ENCODE results near the gene GNRH2. TPM values are rescaled to one million over a fixed set of nuclear protein-coding genes. Genes with fewer than 3 reads are reported as not detected.
"Not testable (repeated sequence)": the region's sequence is repeated elsewhere in the genome, so short reads cannot be mapped to it uniquely, and the experiment has no call there.

Gene GNRH2
- total RNA-seq, 1 donor from 2014 or later: 0.37 TPM

GRCh38 chr20:3013771-3014170, 29.7 kb upstream of the GNRH2 start:
- no peak overlapping the region for H3K27ac ChIP-seq
- no peak overlapping the region for H2AFZ ChIP-seq (replicated peaks)
- no peak overlapping the region for H3K4me3 ChIP-seq
- Mint-ChIP-seq H3K36me3 (peaks cover 42% of the 10 kb centered on the region), H3K27ac (no peak overlapping the region), H3K4me3 (no peak overlapping the region), H3K27me3 (ENCODE audit: insufficient read depth, low read depth) (peaks cover 3% of the 10 kb centered on the region), H3K9me3 (peaks cover 5% of the 10 kb centered on the region), H3K4me1 (peaks cover 7% of the 10 kb centered on the region)
- H3K36me3 ChIP-seq: peaks cover 16% of the 10 kb centered on the region
- H3K4me1 ChIP-seq: no peaks in the 10 kb centered on the region
- no peak for TF ChIP-seq EZH2 (IDR thresholded peaks at IDR 0.05)
- TF ChIP-seq, protein P1, sequence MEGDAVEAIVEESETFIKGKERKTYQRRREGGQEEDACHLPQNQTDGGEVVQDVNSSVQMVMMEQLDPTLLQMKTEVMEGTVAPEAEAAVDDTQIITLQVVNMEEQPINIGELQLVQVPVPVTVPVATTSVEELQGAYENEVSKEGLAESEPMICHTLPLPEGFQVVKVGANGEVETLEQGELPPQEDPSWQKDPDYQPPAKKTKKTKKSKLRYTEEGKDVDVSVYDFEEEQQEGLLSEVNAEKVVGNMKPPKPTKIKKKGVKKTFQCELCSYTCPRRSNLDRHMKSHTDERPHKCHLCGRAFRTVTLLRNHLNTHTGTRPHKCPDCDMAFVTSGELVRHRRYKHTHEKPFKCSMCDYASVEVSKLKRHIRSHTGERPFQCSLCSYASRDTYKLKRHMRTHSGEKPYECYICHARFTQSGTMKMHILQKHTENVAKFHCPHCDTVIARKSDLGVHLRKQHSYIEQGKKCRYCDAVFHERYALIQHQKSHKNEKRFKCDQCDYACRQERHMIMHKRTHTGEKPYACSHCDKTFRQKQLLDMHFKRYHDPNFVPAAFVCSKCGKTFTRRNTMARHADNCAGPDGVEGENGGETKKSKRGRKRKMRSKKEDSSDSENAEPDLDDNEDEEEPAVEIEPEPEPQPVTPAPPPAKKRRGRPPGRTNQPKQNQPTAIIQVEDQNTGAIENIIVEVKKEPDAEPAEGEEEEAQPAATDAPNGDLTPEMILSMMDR (IDR thresholded peaks at IDR 0.05): no peak
- TF ChIP-seq EZH2phosphoT487 (IDR thresholded peaks at IDR 0.05): no peak
- H4K20me1 ChIP-seq (ENCODE audit: low read depth): no peaks in the 10 kb centered on the region
- no peaks in the 10 kb centered on the region for H3K79me2 ChIP-seq (ENCODE audit: low read depth)
- no peak for DNase-seq (ENCODE audit: low spot score)
- H3K9ac ChIP-seq: no peak overlapping the region
- no peaks in the 10 kb centered on the region for H3K9me3 ChIP-seq (ENCODE audit: low read depth)
- no peak overlapping the region for H3K4me2 ChIP-seq
- H3K27me3 ChIP-seq: no peaks in the 10 kb centered on the region
- H3F3A ChIP-seq (ENCODE audit: low read depth): no peaks in the 10 kb centered on the region

DNA sequence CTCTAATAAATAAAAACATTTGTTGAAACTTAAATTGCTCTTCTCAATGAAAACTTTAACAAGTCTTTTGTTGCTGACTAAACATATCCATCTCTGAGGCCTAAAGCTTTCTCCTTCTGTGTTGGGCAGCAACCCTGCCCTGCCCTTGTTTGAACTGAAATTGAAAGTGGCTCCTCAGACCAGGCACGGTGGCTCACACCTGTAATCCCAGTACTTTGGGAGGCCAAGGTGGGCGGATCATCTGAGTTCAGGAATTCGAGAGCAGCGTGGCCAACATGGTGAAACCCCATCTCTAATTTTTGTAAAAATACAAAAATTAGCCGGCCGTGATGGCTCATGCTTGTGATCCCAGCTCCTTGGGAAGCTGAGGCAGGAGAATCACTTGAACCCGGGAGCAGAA, 29.2 kb upstream of the GNRH2 start:
- H3K4me3 ChIP-seq: no peak overlapping the region
- no peaks in the 10 kb centered on the region for H3K4me1 ChIP-seq
- H3K9me3 ChIP-seq (ENCODE audit: low read depth): no peaks in the 10 kb centered on the region
- H3K4me1 Mint-ChIP-seq: peaks cover 7% of the 10 kb centered on the region
- TF ChIP-seq EZH2 (IDR thresholded peaks at IDR 0.05) (no peak), EZH2phosphoT487 (IDR thresholded peaks at IDR 0.05) (no peak)
- TF ChIP-seq, protein P1 (IDR thresholded peaks at IDR 0.05): no peak
- H3K27me3 ChIP-seq: no peaks in the 10 kb centered on the region
- H3K36me3 Mint-ChIP-seq: peaks cover 39% of the 10 kb centered on the region
- H4K20me1 ChIP-seq (ENCODE audit: low read depth): no peaks in the 10 kb centered on the region
- H3K4me2 ChIP-seq: no peak overlapping the region
- no peaks in the 10 kb centered on the region for H3K79me2 ChIP-seq (ENCODE audit: low read depth)
- H3K9ac ChIP-seq: no peak overlapping the region
- DNase-seq (ENCODE audit: low spot score): no peak
- peaks cover 5% of the 10 kb centered on the region for H3K9me3 Mint-ChIP-seq
- H3K36me3 ChIP-seq: peaks cover 16% of the 10 kb centered on the region
- H3K27ac Mint-ChIP-seq: no peak overlapping the region
- H3K27ac ChIP-seq: no peak overlapping the region
- H3K27me3 Mint-ChIP-seq (ENCODE audit: insufficient read depth, low read depth): peaks cover 3% of the 10 kb centered on the region
- no peaks in the 10 kb centered on the region for H3F3A ChIP-seq (ENCODE audit: low read depth)
- H3K4me3 Mint-ChIP-seq: no peak overlapping the region
- H2AFZ ChIP-seq (replicated peaks): no peak overlapping the region

DNA sequence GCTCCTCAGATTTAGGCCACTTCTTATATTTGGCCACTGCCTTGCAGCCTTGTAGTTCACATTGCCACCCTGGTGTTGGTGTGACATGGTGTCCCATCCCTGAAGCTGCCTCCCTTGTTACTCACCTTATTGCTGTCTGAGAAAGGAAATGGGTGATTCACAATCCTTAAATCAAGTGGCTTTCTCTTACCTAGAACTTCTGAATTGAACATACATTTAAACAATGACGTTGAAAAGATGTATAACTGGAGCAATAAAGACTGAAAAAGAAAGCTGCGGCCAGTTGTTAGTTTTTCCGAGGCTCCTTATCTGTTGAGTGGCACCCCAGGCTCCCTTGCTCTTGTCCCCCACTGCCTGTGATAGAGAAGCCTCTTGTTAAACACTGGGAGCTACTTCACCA, 28.8 kb upstream of the GNRH2 start:
- H3K4me3 Mint-ChIP-seq: no peak overlapping the region
- Histone ChIP-seq H3K36me3 (peaks cover 16% of the 10 kb centered on the region), H3K9me3 (ENCODE audit: low read depth) (no peaks in the 10 kb centered on the region), H2AFZ (replicated peaks) (no peak overlapping the region), H3K9ac (no peak overlapping the region), H3K79me2 (ENCODE audit: low read depth) (no peaks in the 10 kb centered on the region), H3K27ac (no peak overlapping the region), H3K4me1 (no peaks in the 10 kb centered on the region), H3K4me2 (no peak overlapping the region), H3F3A (ENCODE audit: low read depth) (no peaks in the 10 kb centered on the region), H3K4me3 (no peak overlapping the region), H3K27me3 (no peaks in the 10 kb centered on the region), H4K20me1 (ENCODE audit: low read depth) (no peaks in the 10 kb centered on the region)
- H3K27ac Mint-ChIP-seq: no peak overlapping the region
- peaks cover 7% of the 10 kb centered on the region for H3K4me1 Mint-ChIP-seq
- no peak for TF ChIP-seq EZH2phosphoT487 (IDR thresholded peaks at IDR 0.05)
- H3K36me3 Mint-ChIP-seq: peaks cover 34% of the 10 kb centered on the region
- DNase-seq (ENCODE audit: low spot score): no peak
- peaks cover 3% of the 10 kb centered on the region for H3K27me3 Mint-ChIP-seq (ENCODE audit: insufficient read depth, low read depth)
- H3K9me3 Mint-ChIP-seq: peaks cover 5% of the 10 kb centered on the region

- H3K36me3 ChIP-seq: peaks cover 16% of the 10 kb centered on the region
- not testable (repeated sequence) for DNase-seq (ENCODE audit: low spot score)
- peaks cover 37% of the 10 kb centered on the region for H3K36me3 Mint-ChIP-seq
These were observed 28.1 kb upstream of the GNRH2 start for GRCh38 chr20:3015302-3015701.

More at GRCh38 chr20:3015302-3015701, 28.1 kb upstream of the GNRH2 start:
- H3K4me3 Mint-ChIP-seq; H3K4me3 ChIP-seq; H3K9ac ChIP-seq; H3K4me1 ChIP-seq; H3K27ac ChIP-seq; H3K4me2 ChIP-seq; H3K27ac Mint-ChIP-seq; H3F3A ChIP-seq (ENCODE audit: low read depth); H3K4me1 Mint-ChIP-seq; H3K79me2 ChIP-seq (ENCODE audit: low read depth); H3K9me3 Mint-ChIP-seq; H3K27me3 ChIP-seq; H2AFZ ChIP-seq (replicated peaks); H3K27me3 Mint-ChIP-seq (ENCODE audit: insufficient read depth, low read depth); H4K20me1 ChIP-seq (ENCODE audit: low read depth); H3K9me3 ChIP-seq (ENCODE audit: low read depth): not testable (repeated sequence)

Measured in neural progenitor cell (in vitro differentiated cells).